Hindlimb muscle (tissue), 1 donor: ENCODE measurements around the gene CAMTA1. TPM values are rescaled to one million over a fixed set of nuclear protein-coding genes. Genes with fewer than 3 reads are reported as not detected.

Source experiments
- DNase-seq: peaks from one replicate; pipeline ENCODE4 v3.0.0-alpha.2; 2013
- polyA plus RNA-seq: library from polyadenylated mRNA; unstranded; fragments of 120-200 nt; gene quantifications from one replicate; pipeline ENCODE4 v1.2.1, GENCODE V29; 2013; ENCODE audit not compliant: insufficient read length

CAMTA1 gene
- polyA plus RNA-seq, 1 donor = 39.5 TPM

- DNase-seq = no peak
These were observed 782.8 kb downstream of the CAMTA1 start for GRCh38 chr1:7568053-7568452.

DNA sequence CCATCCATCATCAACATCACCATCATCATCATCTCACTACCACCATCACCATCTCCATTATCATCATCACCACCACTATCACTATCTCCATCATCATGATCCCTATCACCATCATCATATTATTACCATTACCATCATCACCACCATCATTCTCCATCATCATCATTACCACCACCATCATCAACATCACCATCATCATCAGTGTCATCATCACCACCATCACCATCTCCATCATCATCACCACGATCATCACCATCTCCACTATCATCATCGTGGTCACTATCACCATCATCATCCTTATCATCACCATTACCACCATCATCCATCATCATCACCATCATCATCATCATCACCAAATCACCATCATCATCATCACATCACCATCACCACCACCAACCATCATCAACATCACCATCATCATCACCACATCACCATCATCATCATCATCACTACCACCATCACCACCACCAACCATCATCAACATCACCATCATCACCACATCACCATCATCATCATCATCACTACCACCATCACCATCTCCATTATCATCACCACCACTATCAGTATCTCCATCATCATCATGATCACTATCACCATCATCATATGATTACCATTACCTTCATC, 783.8 kb downstream of the CAMTA1 start:
- DNase-seq = no peak

DNA sequence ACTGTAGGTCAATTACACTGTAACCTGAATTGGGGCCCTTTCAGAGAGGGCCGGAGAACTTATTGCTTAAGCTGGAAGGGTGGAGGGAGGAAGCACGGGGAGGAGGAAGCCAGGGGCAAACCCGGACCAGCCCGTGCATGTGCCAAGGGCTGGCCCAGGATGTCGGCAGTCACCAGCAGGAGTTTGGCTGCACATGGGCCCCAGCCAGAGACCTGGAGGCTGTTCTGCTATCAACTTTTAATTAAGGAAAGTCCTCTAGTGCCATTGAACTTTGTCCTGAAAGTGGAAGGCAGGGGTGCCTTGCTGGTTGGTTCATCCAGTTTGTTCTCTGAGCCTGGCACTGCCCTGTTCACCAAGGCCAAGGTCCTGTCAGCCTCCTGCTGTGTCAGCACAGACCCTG, 785.1 kb downstream of the CAMTA1 start:
- no peak for DNase-seq

GRCh38 chr1:7572654-7573152, 787.4 kb downstream of the CAMTA1 start:
- no peak for DNase-seq

GRCh38 chr1:7573481-7573880, 788.2 kb downstream of the CAMTA1 start:
- no peak for DNase-seq

GRCh38 chr1:7574121-7575040, 789.1 kb downstream of the CAMTA1 start:
- peak; percentile 60 for DNase-seq

GRCh38 chr1:7575041-7575400, 789.8 kb downstream of the CAMTA1 start:
- no peak for DNase-seq

DNA sequence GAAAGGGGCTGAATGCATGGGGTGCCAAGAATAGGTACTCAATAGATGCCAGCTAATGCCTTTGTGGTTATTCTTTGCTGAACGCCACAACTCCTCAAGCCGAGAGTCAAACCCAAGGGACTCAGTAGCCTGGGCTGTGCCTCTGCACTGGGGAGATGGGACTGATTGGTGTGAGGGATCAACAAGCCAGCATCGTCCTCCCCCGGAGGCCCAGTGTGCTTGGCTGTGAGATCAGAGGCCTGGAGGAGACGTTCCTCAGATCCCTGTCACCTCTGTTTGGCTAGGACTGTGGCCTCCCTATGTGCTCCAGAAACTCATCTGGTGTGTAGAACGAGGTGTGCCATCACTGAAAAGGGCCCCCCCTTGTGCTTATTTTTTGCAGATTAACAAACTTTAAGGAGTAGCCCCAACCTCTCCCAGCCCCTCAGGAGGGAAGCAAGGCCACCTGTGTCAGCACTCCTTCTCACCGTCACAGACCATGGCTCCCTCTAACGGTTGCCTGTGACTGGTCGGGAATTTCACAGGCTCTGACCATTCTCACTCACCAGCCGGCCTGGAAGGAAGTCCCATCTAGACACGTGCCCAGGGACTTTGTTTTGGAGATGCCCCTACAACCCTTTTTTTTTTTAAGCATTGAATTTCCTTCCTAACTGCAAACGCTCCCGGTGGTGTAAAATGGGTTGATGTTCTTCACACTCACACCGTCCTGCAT, 791.8 kb downstream of the CAMTA1 start:
- no peak for DNase-seq

- DNase-seq = no peak
These were observed 793.0 kb downstream of the CAMTA1 start for GRCh38 chr1:7578206-7578605.

DNA sequence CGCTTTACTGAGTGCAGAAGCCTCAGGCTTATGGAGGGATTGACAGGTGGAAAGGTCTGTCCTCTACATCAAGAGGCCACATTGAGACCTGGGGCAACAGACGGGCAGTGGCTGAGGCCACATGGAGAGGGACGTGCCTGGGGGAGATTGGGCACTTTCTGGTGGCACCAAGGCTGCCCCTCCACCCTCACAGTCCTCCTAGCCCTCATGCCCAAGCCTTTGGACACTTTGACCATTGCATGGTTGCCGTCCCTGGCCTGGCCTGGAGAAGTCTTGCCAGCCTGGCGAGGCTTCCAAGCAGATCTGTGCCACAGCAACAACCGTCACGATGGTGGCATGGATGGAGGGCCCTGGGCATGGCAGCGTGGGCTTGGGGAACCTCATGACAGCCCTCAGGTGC, 793.8 kb downstream of the CAMTA1 start:
- no peak for DNase-seq

DNA sequence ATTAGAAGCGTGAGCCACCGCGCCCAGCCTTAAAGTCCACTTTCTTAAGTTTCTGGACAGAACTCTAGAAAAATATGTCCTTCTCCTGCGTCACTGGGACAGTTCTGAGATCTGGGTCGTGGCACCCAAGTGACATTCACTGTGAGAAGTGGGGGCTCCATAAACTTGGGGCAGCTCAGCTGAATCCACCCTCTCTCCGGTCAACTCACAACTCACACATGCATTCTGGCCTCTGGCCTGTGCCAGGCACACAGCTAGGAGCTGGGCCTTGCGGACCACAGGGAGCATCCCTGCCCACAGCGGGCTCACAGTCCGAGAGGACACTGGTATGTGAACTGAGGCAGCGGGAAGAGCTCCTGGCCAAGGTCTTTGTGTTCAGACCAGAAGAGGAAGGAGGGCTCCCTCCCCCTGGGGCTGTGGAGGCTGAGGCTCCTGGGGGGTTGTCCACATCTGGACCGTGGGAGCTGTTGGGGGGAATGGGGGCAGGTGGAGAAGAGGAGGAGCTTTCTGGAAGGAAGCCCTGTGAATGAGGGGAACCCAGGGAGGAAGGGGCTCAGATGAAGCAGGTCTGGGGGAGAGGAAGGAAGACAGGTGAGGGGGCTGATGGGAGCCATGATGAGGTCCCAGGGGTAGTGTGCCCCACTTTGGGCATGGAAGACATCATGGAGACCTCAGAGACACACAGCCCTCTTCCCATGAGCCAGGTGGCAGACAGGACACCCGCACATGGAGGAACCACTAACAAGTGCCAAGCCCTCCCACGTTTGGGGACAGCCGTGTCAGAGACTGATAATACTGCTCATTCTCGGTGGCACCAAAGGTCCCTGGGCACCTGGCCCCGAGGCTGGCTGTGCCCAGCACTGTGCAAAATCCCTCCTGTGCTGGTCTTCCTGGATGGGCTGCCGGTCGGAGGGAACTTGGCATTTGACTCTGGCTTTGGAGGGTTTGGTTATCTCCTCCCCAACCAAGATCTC, 794.9 kb downstream of the CAMTA1 start:
- no peak for DNase-seq

DNA sequence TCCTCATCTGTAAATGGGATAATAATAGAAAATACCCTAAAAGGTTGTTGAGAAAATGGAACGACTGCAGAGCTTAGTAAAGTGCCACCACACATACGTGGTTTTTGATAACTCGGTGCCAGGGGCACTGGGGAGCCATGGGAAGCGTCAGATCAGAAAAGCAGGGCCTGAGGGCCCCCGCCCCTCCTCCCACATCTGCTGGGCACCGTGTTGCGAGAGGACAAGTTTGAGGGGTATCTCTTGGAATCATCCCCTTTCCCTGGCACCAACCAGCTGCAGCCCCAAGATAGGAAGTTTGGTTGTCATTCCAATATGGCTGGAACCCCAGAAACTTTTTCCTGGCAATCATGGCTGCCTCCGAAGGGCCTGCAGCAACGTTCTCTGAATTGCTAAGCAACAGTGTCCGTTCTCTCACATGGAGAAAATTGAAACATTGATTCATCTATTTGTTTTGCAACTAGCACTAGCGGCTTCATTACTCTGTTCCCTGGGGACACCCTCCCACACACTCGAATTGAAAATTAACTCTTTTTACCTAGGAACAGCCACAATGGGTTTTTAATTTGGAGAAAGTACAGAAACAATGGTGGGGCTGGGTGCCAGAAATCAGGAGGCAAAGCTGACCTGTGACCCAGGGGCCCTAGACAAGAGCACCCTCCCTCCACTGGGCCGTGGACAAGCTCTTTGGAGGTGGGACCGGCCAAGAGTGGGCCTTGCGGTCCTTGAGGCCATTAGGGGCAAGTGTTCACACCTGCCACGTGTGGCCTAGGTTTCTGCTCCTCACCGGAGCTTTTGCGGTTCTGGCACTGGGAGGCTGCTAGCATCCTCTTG, 795.9 kb downstream of the CAMTA1 start:
- no peak for DNase-seq

DNA sequence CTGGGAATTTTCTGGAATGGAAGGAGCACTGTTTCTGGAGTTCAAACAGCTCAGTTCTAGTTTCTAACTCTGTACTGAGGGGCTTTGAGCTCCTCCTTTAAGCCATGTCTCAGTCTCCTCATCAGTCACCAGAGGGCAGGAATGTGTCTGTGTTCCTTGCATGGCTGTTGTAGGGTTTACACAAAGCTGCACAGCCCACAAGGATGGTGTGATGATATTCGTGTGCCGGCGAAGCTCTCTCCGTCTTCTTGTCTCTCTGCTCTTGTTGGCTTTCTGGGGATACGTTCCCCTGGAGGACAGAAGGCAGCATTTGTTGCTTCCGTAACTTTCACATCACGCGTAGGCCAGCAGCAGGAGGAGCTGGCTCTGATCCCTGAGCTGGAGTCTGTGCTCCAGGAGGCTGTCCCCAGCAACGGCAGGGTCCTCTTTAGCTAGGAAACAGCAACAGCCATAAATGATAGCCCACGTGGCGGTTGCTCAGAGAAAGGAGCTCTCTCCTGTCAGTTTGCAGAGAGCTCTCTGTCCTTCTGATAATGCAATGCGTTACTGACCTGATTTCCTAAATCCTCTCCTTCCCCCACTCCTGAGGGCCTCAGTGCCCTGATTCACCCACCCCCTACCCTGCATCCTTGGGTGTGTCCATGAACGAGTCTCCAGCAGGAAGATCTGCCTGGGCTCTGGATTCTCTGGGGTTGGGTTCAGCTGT, 796.7 kb downstream of the CAMTA1 start:
- peak; percentile 64 for DNase-seq

DNA sequence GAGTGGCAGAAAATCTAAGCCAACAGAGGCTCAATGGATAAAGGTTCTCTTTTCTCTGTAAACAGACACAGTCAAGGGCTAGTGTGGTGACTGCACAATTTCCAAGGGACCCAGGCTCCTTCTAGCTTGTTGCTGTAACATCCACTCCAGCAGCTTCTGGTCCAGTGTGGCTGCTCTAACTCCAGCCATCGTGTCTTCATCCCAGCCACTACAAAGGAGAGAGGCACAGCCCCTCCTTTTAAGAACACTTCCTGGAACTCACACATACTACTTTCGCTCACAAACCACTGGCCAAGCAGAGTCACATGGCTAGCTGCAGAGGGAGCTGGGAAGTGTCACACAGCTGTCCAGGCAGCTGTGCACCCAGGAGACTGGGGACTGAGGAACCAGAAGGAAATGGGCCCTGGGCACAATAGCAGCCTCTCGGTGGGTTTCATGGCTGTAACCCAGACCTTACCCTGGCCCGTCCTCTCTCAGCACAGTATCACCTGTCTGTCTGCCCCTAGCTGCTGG, 797.3 kb downstream of the CAMTA1 start:
- no peak for DNase-seq

DNA sequence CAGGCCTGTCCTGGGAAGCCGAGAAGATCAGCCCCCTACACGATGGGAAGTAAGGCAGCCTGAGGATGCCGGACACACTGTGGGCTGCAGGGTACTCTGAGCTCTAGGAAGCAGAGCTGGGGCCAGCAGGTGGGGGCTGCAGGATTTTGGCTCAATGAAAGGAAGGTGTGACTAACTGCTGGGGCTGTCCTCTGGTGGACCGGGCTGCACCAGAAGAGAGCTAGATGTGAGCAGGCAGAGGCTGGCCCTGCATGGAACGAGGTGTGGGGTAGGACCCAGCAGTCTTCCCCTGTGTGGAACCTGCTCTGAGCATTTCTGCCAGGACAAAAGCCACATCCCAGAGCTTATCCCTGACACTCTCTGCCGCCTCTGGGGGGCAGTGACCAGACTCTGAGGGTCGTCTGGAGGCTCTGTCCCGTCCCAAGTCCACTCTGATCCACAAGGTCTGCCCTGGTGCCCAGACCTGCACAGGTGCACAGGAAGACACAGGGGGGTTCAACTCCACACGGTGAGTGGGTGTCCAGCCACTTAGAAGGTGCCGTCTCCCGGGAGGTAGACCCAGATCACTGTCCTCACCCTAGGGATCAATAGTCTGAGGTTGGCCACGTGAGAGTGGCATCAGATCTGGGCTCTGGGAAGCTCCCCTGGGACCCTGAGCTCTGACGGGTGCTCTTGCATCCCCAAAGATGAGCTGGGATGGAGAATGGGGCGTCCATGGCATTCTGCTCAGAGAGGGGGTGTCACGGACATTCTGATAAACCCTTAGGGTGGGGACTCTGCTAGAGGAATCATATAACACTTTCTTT, 798.2 kb downstream of the CAMTA1 start:
- DNase-seq = no peak

- no peak for DNase-seq
These were observed 798.9 kb downstream of the CAMTA1 start for GRCh38 chr1:7584157-7584556.

DNA sequence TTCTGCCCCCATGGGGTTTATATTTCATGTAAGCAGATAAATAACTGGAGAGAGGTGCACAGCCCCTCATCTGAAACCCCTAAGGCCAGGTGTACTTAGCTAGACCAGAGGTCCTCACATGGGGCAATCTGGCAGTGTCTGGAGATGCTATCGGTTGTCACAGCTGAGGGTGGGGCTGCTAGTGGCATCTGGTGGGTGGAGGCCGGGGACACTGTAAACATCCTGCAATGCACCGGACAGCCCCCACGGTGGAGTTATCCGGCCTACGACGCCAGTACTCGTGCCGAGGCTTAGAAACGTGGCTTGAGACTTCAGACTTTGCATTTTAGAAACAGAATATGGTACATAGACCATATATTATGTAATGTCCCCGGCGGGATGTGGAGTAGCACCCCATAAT, 799.4 kb downstream of the CAMTA1 start:
- DNase-seq = no peak

GRCh38 chr1:7585216-7585907, 800.1 kb downstream of the CAMTA1 start:
- no peak for DNase-seq
